ENCODE measurements around the gene PECR.

- TF ChIP-seq POLR2A (IDR thresholded peaks at IDR 0.05; ENCODE audit: low read length) = no peak
- no peak for TF ChIP-seq GATA1 (IDR thresholded peaks at IDR 0.05; ENCODE audit: low read depth, low read length)
Observed at GRCh38 chr2:216072473-216072872, 9.1 kb downstream of the PECR start.
